ENCODE data around the gene SKIDA1. TPM values are rescaled to one million over a fixed set of nuclear protein-coding genes. Genes with fewer than 3 reads are reported as not detected.

SKIDA1 gene
- total RNA-seq, 1 experiment from 2014 or later, result 1.3 TPM

DNA sequence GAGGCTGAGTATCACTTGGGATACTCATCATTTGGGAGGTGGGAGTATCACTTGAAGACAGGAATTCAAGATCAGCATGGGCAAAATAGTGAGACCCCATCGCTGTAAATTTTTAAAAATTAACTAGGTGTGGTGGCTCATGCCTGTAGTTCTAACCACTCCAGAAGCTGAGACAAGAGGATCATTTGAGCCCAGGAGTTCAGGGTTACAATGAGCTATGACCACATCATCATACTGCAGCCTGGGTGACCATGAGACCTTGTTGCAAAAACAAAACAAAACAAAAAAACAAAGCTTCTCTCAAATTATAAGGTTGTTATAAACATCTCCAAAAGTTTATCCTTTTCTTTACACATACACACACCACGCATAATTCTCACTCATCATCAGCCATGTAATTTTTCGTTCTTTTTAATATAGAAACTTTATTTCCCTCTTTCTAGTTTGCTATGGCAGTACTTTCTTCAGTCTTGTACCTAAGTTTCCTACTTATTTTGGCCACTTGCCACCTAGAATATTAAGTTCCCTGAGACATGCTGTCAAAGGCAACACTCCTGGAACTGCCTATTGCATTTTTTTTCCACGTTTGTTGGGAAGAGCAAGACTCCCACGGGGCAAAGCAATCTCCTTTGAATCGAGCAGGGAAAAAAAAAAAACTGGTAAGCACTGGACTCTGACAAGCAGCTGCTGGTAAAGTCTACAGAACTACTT, 37.1 kb downstream of the SKIDA1 start:
- DNase-seq (ENCODE audit: extremely low read depth, low read depth), result no peak

DNA sequence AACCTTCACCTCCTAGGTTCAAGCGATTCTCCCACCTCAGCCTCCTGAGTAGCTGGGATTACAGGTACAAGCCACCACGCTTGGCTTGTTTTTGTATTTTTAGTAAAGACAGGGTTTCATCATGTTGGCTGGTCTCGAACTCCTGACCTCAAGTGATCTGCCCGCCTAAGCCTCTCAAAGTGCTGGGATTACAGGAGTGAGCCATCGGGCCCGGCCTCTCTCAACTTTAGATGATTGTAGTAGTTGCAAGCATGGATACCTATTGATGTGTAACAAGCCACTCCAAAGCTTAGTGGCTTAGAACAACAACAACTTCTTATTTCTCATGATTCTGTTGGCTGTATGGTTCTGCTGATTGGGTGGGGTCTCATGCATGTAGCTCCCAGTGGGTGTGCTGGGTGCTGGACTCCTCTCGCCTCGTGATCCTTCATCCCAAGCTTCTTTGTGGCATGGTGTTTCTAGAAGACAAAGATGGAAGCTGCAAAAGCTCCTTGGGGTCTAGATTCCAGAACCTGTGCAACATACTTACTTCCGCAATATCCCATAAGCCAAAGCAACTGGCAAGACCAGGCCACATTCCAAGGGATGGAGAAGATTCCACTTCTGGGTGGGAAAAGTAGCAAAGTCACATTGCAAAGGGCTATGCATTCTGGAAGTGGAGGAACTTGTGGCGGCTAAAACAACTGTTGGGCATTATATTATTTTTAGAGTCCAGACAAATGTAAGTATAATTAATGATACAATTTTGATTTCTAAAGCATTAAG, 37.9 kb downstream of the SKIDA1 start:
- DNase-seq (ENCODE audit: extremely low read depth, low read depth), result no peak

DNA sequence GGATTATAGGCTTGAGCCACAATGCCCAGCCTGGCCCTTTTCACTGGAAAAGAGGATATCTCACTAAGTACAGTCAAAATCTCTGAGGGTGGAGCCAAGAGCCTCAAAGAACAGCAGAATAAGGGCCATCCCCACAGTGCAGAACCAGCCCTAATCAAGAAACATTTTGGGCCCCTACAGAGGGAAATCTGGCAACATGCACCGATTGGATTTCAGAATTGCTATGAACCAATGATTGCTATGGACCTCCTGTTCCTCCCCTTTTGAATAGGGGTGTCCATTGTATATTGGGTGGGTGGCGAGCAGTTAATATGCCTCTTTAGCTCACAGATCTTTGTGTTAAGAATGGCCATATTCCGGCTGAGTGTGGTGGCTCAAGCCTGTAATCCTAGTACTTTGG, 42.7 kb downstream of the SKIDA1 start:
- no peak for DNase-seq (ENCODE audit: extremely low read depth, low read depth)

DNA sequence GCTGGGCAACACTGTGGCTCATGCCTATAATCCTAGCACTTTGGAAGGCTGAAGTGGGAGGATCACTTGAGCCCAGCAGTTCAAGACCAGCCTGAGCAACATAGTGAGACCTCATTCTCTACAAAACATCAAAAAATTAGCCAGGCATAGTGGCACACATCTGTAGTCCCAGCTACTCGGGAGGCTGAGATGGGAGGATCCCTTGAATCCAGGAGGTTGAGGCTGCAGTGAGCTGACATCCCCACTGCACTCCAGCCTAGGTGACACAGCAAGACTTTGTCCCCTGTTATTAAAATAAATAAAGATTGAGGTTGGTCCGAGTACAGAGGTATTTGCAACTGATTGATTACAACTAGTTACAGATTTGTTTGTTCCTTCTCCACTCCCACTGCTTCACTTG, 44.1 kb downstream of the SKIDA1 start:
- no peak for DNase-seq (ENCODE audit: extremely low read depth, low read depth)

DNA sequence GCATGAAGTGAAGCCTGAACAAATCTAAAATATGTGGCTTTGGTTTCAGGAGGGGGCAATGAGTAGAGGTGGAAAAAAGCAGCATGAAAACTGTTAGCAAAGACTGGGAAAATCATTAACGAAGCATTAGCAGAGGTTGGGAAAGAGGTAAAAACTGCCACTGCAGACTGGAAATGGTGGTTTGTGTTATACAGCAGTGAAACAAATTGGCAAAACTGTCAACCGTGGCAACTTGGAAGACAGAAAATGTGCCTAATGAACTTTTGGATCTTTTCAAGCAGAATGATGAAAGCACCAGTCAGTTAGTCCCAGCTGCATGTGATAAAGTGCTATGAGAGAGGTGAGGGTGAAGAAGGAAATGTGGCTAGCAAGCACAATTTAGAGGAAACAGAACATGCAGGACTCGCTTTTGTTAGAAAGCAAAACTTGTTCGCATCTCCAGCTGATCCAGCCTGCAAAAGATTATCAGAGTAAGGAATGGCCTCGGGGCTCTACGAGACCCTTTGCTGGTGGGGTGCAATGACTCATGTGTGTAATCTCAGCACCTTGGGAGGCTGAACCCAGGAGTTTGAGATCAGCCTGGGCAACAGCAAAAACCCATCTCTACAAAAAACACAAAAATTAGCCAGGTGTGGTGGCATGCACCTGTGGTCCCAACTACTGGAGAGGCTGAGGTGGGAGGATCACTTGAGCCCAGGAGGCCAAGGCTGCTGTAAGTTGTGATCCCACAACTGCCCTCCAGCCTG, 45.7 kb downstream of the SKIDA1 start:
- DNase-seq (ENCODE audit: extremely low read depth, low read depth), result no peak

DNA sequence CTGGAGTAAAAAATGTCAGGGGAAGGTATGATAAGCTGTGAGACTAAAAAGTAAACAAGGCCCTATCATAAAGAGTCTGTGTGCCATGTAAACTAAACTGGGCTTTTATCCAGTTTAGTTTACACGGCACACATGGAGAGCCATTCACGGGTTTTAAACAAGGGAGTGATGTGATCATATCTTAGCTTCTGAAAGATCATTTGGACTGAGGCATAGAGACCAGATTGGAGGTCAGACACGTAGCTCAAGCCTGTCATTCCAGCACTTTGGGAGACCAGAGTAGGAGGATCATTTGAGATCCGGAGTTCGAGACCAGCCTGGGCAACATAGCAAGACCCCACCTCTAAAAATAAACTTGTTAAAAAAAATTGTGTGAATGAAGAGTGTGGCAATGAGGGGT, 50.1 kb downstream of the SKIDA1 start:
- DNase-seq (ENCODE audit: extremely low read depth, low read depth), result no peak

DNA sequence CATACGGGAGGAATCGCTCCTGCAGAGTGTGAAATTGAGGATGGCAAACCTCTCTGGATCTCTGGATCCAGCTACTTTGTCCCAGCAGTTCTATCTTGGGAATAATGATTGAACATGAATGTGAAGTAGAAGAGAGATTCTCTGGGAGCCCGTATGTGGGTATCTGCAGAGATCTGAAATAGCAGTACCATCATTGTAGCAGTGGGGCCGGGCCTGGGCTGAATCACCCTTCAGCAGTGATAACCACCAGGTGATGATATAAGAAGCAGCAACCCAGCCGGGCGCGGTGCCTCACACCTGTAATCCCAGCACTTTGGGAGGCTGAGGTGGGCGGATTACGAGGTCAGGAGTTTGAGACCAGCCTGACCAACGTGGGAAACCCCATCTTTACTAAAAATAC, 51.9 kb downstream of the SKIDA1 start:
- no peak for DNase-seq (ENCODE audit: extremely low read depth, low read depth)

DNA sequence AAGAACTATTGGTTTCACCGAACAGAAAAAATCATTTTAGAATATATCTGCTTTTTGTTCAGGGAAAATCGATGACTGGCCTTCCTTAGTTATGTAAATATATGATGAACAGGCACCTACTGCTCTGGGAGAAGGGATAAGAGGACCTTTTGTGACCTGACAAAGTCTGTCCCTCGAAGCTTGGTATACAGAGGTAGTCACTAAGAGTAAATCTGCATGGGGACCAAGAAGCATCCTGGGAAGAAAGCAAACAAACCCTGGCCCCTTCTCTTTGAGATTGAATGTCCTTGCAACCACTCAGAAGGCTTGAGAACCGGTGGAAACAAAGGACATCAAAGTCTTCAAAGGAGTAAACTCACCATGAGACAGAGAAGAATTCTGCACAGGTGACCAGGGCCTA, 52.3 kb downstream of the SKIDA1 start:
- DNase-seq (ENCODE audit: extremely low read depth, low read depth), result no peak

DNA sequence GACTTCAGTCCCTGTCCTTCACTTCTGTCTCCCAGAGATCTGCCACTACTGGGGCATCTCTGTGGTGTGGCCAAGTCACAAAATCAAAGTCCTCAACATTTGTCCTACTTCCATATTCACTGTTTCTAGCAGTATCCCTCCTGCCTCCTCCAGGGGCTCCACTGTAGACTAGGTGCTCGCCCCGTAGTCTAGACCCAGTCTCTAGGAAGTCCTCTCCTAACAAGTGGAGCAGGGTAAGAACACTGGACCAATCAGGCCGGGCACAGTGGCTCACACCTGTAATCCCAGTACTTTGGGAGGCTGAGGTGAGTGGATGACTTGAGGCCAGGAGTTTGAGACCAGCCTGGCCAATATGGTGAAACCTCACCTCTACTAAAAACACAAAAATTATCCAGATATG, 57.4 kb downstream of the SKIDA1 start:
- no peak for DNase-seq (ENCODE audit: extremely low read depth, low read depth)

DNA sequence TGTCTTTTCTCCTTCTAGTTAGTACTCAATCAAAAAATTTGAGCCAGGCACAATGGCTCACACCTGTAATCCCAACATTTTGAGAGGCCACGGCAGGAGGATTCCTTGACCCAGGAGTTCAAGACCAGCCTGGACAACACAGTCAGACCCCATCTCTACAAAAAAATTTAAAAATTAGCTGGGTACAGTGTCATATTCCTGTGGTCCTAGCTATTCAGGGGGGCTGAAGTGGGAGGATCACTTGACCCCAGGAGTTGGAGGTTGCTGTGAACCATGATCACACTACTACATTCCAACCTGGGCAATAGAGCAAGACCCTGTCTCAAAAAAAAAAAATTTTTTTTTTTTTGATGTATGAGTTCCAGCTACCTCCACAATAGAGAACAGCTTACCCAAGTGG, 57.8 kb downstream of the SKIDA1 start:
- no peak for DNase-seq (ENCODE audit: extremely low read depth, low read depth)

DNA sequence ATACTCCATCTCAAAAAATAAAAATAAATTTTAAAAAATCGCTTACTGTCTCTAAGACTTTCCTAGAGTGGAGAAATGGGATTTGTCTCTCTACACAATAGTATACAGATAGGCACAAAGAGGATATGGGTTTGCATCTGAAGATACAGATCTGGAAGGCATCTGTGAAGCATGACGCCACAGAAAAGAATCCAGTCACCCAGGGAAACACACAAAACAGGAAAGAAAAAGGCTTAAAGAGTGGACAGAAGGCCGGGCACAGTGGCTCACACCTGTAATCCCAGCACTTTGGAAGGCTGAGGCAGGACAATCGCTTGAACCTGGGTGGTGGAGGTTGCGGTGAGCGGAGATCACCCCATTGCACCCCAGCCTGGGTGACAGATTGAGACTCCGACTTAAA, 61.3 kb downstream of the SKIDA1 start:
- DNase-seq (ENCODE audit: extremely low read depth, low read depth), result no peak

Small RNA genes within 50 kb of the gene (small RNA-seq; reads per million reads assigned to genes)
- gene MIR1915 (0.06 to 0.18 reads per million in 2 experiments), gene RF00019 (0 reads per million in 2 experiments), gene RNU6-306P (0 reads per million in 2 experiments)

Other genes with a start within 250 kb of the SKIDA1 start
- gene MLLT10, start 8.6 kb upstream of the SKIDA1 start, total RNA-seq (2014; rRNA removed; shearing (Covaris generic)), result 30.5 and 35.5 TPM in 2 replicates